Measurements from ENCODE around the gene LIPC. TPM values are rescaled to one million over a fixed set of nuclear protein-coding genes. Genes with fewer than 3 reads are reported as not detected.

Gene LIPC
- polyA plus RNA-seq, 1 experiment, result 0.31 TPM

- no peaks in the 10 kb centered on the region for H3K36me3 ChIP-seq (ENCODE audit: control insufficient read depth, insufficient read depth, low read length)
- H3K27me3 ChIP-seq (ENCODE audit: control insufficient read depth, insufficient read depth, low read length), result no peaks in the 10 kb centered on the region
- no peak for DNase-seq (ENCODE audit: low read depth)
- TF ChIP-seq CTCF (IDR thresholded peaks at IDR 0.05; ENCODE audit: insufficient read depth, low read depth, low read length), result no peak
- ChIA-PET CTCF (no interaction called here), POLR2A (no interaction called here)
- H3K4me3 ChIP-seq (ENCODE audit: low read depth, low read length), result no peak overlapping the region
Observed at GRCh38 chr15:58392141-58392540, 39.6 kb upstream of the LIPC start.

- H3K27me3 ChIP-seq (ENCODE audit: control insufficient read depth, insufficient read depth, low read length), result no peaks in the 10 kb centered on the region
- H3K36me3 ChIP-seq (ENCODE audit: control insufficient read depth, insufficient read depth, low read length), result no peaks in the 10 kb centered on the region
- ChIA-PET POLR2A (interaction anchor here (0.7 kb wide), 1 partner anchor 49 kb away, joined by 3 read pairs; no protein-coding TSS in a partner anchor), CTCF (no interaction called here)
- no peak for TF ChIP-seq CTCF (IDR thresholded peaks at IDR 0.05; ENCODE audit: insufficient read depth, low read depth, low read length)
- H3K4me3 ChIP-seq (ENCODE audit: low read depth, low read length), result no peak overlapping the region
- DNase-seq (ENCODE audit: low read depth), result no peak
Observed at GRCh38 chr15:58392611-58393161, 39.1 kb upstream of the LIPC start.

GRCh38 chr15:58393241-58393662, 38.5 kb upstream of the LIPC start:
- no peak for DNase-seq (ENCODE audit: low read depth)
- CTCF ChIA-PET, result no interaction called here
- TF ChIP-seq CTCF (IDR thresholded peaks at IDR 0.05; ENCODE audit: insufficient read depth, low read depth, low read length), result no peak
- Histone ChIP-seq H3K27me3 (ENCODE audit: control insufficient read depth, insufficient read depth, low read length) (no peaks in the 10 kb centered on the region), H3K36me3 (ENCODE audit: control insufficient read depth, insufficient read depth, low read length) (no peaks in the 10 kb centered on the region), H3K4me3 (ENCODE audit: low read depth, low read length) (no peak overlapping the region)
- POLR2A ChIA-PET, result no interaction called here

- Histone ChIP-seq H3K36me3 (ENCODE audit: control insufficient read depth, insufficient read depth, low read length) (no peaks in the 10 kb centered on the region), H3K4me3 (ENCODE audit: low read depth, low read length) (no peak overlapping the region), H3K27me3 (ENCODE audit: control insufficient read depth, insufficient read depth, low read length) (no peaks in the 10 kb centered on the region)
- ChIA-PET CTCF (interaction anchor here (1.0 kb wide), 1 partner anchor 9 kb away, joined by 3 read pairs; no protein-coding TSS in a partner anchor), POLR2A (interaction anchor here (0.6 kb wide), 1 partner anchor 50 kb away, joined by 4 read pairs; no protein-coding TSS in a partner anchor)
- DNase-seq (ENCODE audit: low read depth), result peak; percentile 87
- TF ChIP-seq CTCF (IDR thresholded peaks at IDR 0.05; ENCODE audit: insufficient read depth, low read depth, low read length), result no peak
Observed at GRCh38 chr15:58396181-58396580, 35.6 kb upstream of the LIPC start.

- CTCF ChIA-PET, result interaction anchor here (0.7 kb wide), 1 partner anchor 52 kb away, joined by 3 read pairs; no protein-coding TSS in a partner anchor
- POLR2A ChIA-PET, result no interaction called here
- DNase-seq (ENCODE audit: low read depth), result no peak
- TF ChIP-seq CTCF (IDR thresholded peaks at IDR 0.05; ENCODE audit: insufficient read depth, low read depth, low read length), result no peak
- Histone ChIP-seq H3K27me3 (ENCODE audit: control insufficient read depth, insufficient read depth, low read length) (no peaks in the 10 kb centered on the region; the same call in 1 of the 2 replicates), H3K4me3 (ENCODE audit: low read depth, low read length) (no peak overlapping the region), H3K36me3 (ENCODE audit: control insufficient read depth, insufficient read depth, low read length) (no peaks in the 10 kb centered on the region)
Observed at GRCh38 chr15:58398071-58398470, 33.7 kb upstream of the LIPC start.

Measured in BJ (cell line).